Omental fat pad (tissue), 4 donors: Measurements from ENCODE around the gene BSPRY. TPM values are rescaled to one million over a fixed set of nuclear protein-coding genes. Genes with fewer than 3 reads are reported as not detected.

Source experiments
- ATAC-seq: fragments of 150-250 bp; one replicate; pipeline ENCODE4 v1.9.1; 2016; ENCODE audit warnings: mild to moderate bottlenecking, moderate library complexity; ENCODE audit not compliant: low FRiP score
- DNase-seq: peaks from one replicate; pipeline ENCODE4 v3.0.0-alpha.2; 2019; ENCODE audit warnings: low spot score
- CTCF ChIP-seq, 3 donors: fragments of 450-650 bp; IDR thresholded peaks; one replicate each; pipeline ENCODE4 v1.5.1; 2016 to 2017; ENCODE audit warnings: antibody characterized with exemption in 3 of 3, mild to moderate bottlenecking in 3 of 3, moderate library complexity in 2 of 3
- total RNA-seq, 4 donors: library from RNA; depleted of rRNA; stranded (reverse); fragments of >200 nt; gene quantifications; one replicate each; pipeline ENCODE4 v1.1.0, GENCODE V29; 2016

The BSPRY gene
- total RNA-seq, 4 donors from 2014 or later: 0.19 to 0.63 TPM; not detected in 2

GRCh38 chr9:113319054-113319453, 30.3 kb upstream of the BSPRY start:
- no peak for TF ChIP-seq CTCF (IDR thresholded peaks at IDR 0.05)
- ATAC-seq (no peak), DNase-seq (no peak)

- TF ChIP-seq CTCF (IDR thresholded peaks at IDR 0.05): no peak
- no peak for DNase-seq
- no peak for ATAC-seq
These were observed 29.3 kb upstream of the BSPRY start for GRCh38 chr9:113320051-113320450.

GRCh38 chr9:113322671-113323070, 26.7 kb upstream of the BSPRY start:
- ATAC-seq (no peak), DNase-seq (no peak)
- no peak for TF ChIP-seq CTCF (IDR thresholded peaks at IDR 0.05)

- DNase-seq: no peak
- no peak for ATAC-seq
- TF ChIP-seq CTCF (IDR thresholded peaks at IDR 0.05): no peak
These were observed 23.1 kb upstream of the BSPRY start for GRCh38 chr9:113326230-113326629.

- TF ChIP-seq CTCF (IDR thresholded peaks at IDR 0.05): no peak
- DNase-seq: no peak
- no peak for ATAC-seq
These were observed 21.1 kb upstream of the BSPRY start for GRCh38 chr9:113328045-113328782.

GRCh38 chr9:113331780-113332179, 17.6 kb upstream of the BSPRY start:
- TF ChIP-seq CTCF (IDR thresholded peaks at IDR 0.05): no peak
- DNase-seq (no peak), ATAC-seq (no peak)

GRCh38 chr9:113337714-113338113, 11.6 kb upstream of the BSPRY start:
- TF ChIP-seq CTCF (IDR thresholded peaks at IDR 0.05): no peak
- DNase-seq (no peak), ATAC-seq (no peak)
